GM19043 (cell line): ENCODE data around the gene AXIN1.

Experiments used
- ATAC-seq: cut with Tn5 transposase; IDR thresholded peaks from one replicate; pipeline ENCODE4 v1.9.1; 2021; ENCODE audit warnings: low read depth; ENCODE audit not compliant: unreplicated experiment

Gene AXIN1

DNA sequence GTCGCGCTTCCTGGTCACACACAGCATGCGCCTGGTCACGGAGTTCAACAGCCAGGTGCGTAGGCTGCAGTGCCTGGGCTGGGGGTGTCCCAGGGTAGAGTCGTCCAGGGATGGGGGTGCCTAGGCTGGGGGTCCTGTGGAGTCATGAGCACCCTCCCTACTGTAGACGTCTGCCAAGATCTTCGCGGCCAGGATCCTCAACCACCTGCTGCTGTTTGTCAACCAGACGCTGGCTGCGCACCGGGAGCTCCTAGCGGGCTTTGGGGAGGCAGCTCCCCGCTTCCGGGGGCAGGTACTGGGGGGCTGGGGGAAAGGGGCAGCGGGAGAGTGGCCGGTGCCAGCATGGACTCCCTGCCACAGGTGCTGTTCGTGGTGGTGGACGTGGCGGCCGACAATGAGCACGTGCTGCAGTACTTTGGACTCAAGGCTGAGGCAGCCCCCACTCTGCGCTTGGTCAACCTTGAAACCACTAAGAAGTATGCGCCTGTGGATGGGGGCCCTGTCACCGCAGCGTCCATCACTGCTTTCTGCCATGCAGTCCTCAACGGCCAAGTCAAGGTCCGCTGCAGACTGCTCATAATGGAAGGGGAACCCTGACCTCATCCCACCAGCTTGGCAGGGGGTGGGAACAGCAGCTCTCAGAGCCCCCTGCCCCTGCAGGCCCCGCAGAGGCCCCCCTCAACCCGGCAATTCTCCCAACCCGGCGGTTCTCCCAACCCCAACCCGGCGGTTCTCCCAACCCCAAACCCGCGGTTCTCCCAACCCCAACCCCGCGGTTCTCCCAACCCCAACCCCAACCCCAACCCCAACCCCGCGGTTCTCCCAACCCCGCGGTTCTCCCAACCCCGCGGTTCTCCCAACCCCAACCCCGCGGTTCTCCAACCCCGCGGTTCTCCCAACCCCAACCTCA is 67.1 kb downstream of the AXIN1 start:
- no peak for ATAC-seq

GRCh38 chr16:284204-285120 is 68.1 kb downstream of the AXIN1 start:
- ATAC-seq: no peak

DNA sequence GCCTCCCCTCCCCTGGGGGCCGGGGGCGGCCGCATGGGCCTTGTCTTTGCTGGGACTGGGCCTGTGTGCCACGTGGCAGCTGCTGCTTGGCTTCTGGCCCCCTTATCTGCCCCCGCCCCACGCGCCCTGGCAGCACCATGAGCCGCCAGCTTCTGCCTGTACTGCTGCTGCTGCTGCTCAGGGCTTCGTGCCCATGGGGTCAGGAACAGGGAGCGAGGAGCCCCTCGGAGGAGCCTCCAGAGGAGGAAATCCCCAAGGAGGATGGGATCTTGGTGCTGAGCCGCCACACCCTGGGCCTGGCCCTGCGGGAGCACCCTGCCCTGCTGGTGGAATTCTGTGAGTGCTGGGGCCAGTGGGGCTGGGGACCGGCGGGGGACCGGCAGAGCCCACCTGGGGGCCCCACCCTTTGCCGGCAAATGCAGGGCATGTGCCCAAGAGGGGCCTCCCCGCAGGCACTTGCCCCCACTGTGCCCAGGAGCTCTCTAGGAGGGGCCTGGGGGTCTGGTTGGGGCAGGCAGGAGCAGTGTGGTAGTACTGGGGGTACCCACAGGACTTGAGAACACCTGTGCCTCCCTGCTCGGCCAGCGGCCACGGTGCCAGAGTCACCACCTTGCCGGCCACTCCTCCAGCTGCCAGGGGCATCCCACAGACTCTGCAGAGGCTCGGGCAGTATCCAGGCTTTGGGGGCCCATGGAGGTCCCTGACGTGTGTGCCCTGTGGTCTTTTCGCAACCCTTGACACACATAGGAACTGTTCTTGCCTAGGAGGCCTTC is 69.3 kb downstream of the AXIN1 start, which contains the start of gene PDIA2:
Gene PDIA2 (plus strand): TSS at position 132 of the 773 bp plus-strand sequence. CDS start 6 bp downstream, at position 138.
- no peak for ATAC-seq

DNA sequence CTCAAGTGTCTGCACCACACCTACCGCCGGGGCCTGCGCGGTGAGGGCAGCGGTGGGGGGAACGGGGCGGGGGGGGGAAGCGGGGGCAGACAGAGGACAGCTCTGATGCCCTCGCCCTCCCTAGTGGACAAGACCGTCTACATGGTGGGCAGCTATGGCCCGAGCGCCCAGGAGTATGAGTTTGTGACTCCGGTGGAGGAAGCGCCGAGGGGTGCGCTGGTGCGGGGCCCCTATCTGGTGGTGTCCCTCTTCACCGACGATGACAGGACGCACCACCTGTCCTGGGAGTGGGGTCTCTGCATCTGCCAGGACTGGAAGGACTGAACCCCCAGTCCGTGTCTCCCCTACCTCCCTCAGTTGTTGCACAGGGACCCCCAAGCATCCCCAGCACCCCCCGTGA is 70.0 kb downstream of the AXIN1 start:
- no peak for ATAC-seq

- no peak for ATAC-seq
Observed at GRCh38 chr16:281660-282255, 70.8 kb downstream of the AXIN1 start.

GRCh38 chr16:280991-281659 is 71.4 kb downstream of the AXIN1 start:
- no peak for ATAC-seq

GRCh38 chr16:280552-280951 is 72.0 kb downstream of the AXIN1 start, which contains the start of gene ARHGDIG:
Gene ARHGDIG, plus strand, starts transcription at chr16:280591. Its CDS starts 90 bp downstream, at chr16:280681.
- ATAC-seq: no peak

DNA sequence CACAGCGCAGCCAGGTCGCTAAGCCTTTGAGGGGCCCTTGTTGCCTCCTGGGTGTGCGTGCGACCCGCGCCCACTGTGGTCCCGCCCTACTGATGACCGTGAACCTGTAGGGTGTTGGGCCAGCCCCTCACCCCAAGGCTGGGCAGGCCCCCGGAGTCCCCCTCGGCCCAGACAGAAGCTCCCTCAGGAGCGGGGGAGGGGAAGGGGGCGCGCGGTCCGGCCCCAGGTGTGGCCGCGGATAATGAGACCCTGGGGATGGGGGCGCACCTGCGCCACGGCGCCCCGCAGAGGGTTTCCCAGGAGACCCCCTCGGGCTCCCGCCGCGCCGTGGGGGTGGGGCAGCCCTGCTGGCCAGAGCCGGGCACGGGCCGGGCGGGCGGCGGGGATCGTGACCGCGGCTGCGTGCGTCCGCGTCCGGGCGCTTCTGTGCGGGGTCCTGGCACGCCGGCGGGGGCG is 72.5 kb downstream of the AXIN1 start:
- ATAC-seq: no peak

GRCh38 chr16:279531-279930 is 73.0 kb downstream of the AXIN1 start:
- ATAC-seq: no peak

- ATAC-seq: no peak
Observed at GRCh38 chr16:278863-279366, 73.6 kb downstream of the AXIN1 start.

GRCh38 chr16:276426-277077 is 76.0 kb downstream of the AXIN1 start:
- no peak for ATAC-seq

GRCh38 chr16:275786-276232 is 76.7 kb downstream of the AXIN1 start, which contains the start of gene RGS11:
Gene RGS11, minus strand, starts transcription at chr16:275944. Its CDS starts 33 bp downstream, at chr16:275911.
- no peak for ATAC-seq

GRCh38 chr16:275041-275641 is 77.4 kb downstream of the AXIN1 start:
- ATAC-seq: no peak

GRCh38 chr16:273547-274421 is 78.7 kb downstream of the AXIN1 start:
- ATAC-seq: no peak

GRCh38 chr16:272633-273546 is 79.6 kb downstream of the AXIN1 start:
- no peak for ATAC-seq
